ENCODE measurements around the gene MYO5B.
"Not testable (repeated sequence)": the region's sequence is repeated elsewhere in the genome, so short reads cannot be mapped to it uniquely, and the experiment has no call there.

Gene MYO5B

GRCh38 chr18:49835405-49835804, 359.5 kb downstream of the MYO5B start:
- no peak for DNase-seq (ENCODE audit: low spot score)

GRCh38 chr18:49834258-49834657, 360.7 kb downstream of the MYO5B start:
- no peak for DNase-seq (ENCODE audit: low spot score)

GRCh38 chr18:49833814-49834213, 361.1 kb downstream of the MYO5B start:
- no peak for DNase-seq (ENCODE audit: low spot score)

- no peak for DNase-seq (ENCODE audit: low spot score)
Observed at GRCh38 chr18:49832221-49832647, 362.7 kb downstream of the MYO5B start.

- DNase-seq (ENCODE audit: low spot score) = no peak
Observed at GRCh38 chr18:49827996-49828395, 367.0 kb downstream of the MYO5B start.

- DNase-seq (ENCODE audit: low spot score) = no peak
Observed at GRCh38 chr18:49819823-49820671, 374.9 kb downstream of the MYO5B start.

- DNase-seq (ENCODE audit: low spot score) = no peak
Observed at GRCh38 chr18:49819071-49819662, 375.8 kb downstream of the MYO5B start.

- no peak for DNase-seq (ENCODE audit: low spot score)
Observed at GRCh38 chr18:49817947-49818346, 377.0 kb downstream of the MYO5B start.

- DNase-seq (ENCODE audit: low spot score) = no peak
Observed at GRCh38 chr18:49815927-49816326, 379.0 kb downstream of the MYO5B start.

- DNase-seq (ENCODE audit: low spot score) = peak; percentile 43
Observed at GRCh38 chr18:49814147-49814499, 380.8 kb downstream of the MYO5B start.

- peak; percentile 95 for DNase-seq (ENCODE audit: low spot score)
Observed at GRCh38 chr18:49813319-49814146, 381.4 kb downstream of the MYO5B start, which contains the start of gene ACAA2. TSS of gene ACAA2 (minus strand) at chr18:49813533. CDS start at chr18:49813484, 49 bp downstream.

GRCh38 chr18:49813069-49813318, 382.0 kb downstream of the MYO5B start:
- DNase-seq (ENCODE audit: low spot score) = peak; percentile 59

GRCh38 chr18:49812286-49813068, 382.5 kb downstream of the MYO5B start:
- DNase-seq (ENCODE audit: low spot score) = no peak

- DNase-seq (ENCODE audit: low spot score) = no peak
Observed at GRCh38 chr18:49811151-49811938, 383.6 kb downstream of the MYO5B start.

- not testable (repeated sequence) for DNase-seq (ENCODE audit: low spot score)
Observed at GRCh38 chr18:49808553-49809191, 386.3 kb downstream of the MYO5B start.

GRCh38 chr18:49804096-49804495, 390.9 kb downstream of the MYO5B start:
- DNase-seq (ENCODE audit: low spot score) = no peak

- no peak for DNase-seq (ENCODE audit: low spot score)
Observed at GRCh38 chr18:49802623-49803022, 392.3 kb downstream of the MYO5B start.

- not testable (repeated sequence) for DNase-seq (ENCODE audit: low spot score)
Observed at GRCh38 chr18:49800491-49800890, 394.5 kb downstream of the MYO5B start.

- DNase-seq (ENCODE audit: low spot score) = not testable (repeated sequence)
Observed at GRCh38 chr18:49799806-49800205, 395.1 kb downstream of the MYO5B start.

- no peak for DNase-seq (ENCODE audit: low spot score)
Observed at GRCh38 chr18:49798001-49798400, 396.9 kb downstream of the MYO5B start.

Data from AG20443 (cell line).